SK-MEL-5 (cell line): ENCODE data around the gene HSH2D. TPM values are rescaled to one million over a fixed set of nuclear protein-coding genes. Genes with fewer than 3 reads are reported as not detected.

Experiments
- DNase-seq: peaks from one replicate; pipeline ENCODE4 v3.0.0-alpha.2; 2016; ENCODE audit warnings: low read depth, low spot score
- in situ Hi-C: cut with HindIII; loops from 2 replicates; pipeline ENCODE4 v1.10.0; 2016; ENCODE audit warnings: low sequenced_read_pairs, high pct_unique_total_duplicates, low pct_unique_long_range_greater_than_20kb
- total RNA-seq: library from RNA; depleted of rRNA; stranded (reverse); fragments of >200 nt; shearing (Covaris generic); gene quantifications from 2 replicates; pipeline ENCODE4 v1.2.3, GENCODE V29; 2014

The HSH2D gene
- total RNA-seq, 1 experiment from 2014 or later: not detected

GRCh38 chr19:16144216-16144581, 714 bp downstream of the HSH2D start:
- in situ Hi-C loops: no loop called here
- DNase-seq: no peak

- in situ Hi-C loops: no loop called here
- no peak for DNase-seq
Observed at GRCh38 chr19:16146112-16146511, 2.6 kb downstream of the HSH2D start.

- in situ Hi-C loops: no loop called here
- no peak for DNase-seq
Observed at GRCh38 chr19:16148443-16149229, 5.2 kb downstream of the HSH2D start.

- in situ Hi-C loops: no loop called here
Observed at GRCh38 chr19:16153582-16154336, 10.3 kb downstream of the HSH2D start.

GRCh38 chr19:16154557-16154956, 11.1 kb downstream of the HSH2D start:
- no peak for DNase-seq
- in situ Hi-C loops: no loop called here

More at GRCh38 chr19:16153582-16154336, 10.3 kb downstream of the HSH2D start:
- peak; percentile 13 for DNase-seq

- in situ Hi-C loops: no loop called here
Observed at GRCh38 chr19:16155128-16155527, 11.6 kb downstream of the HSH2D start.

GRCh38 chr19:16156904-16157303, 13.4 kb downstream of the HSH2D start:
- DNase-seq: no peak
- in situ Hi-C loops: no loop called here

More at GRCh38 chr19:16155128-16155527, 11.6 kb downstream of the HSH2D start:
- DNase-seq: no peak

GRCh38 chr19:16157601-16158000, 14.1 kb downstream of the HSH2D start:
- in situ Hi-C loops: no loop called here
- no peak for DNase-seq

- in situ Hi-C loops: no loop called here
- DNase-seq: no peak
Observed at GRCh38 chr19:16159655-16160054, 16.2 kb downstream of the HSH2D start.

GRCh38 chr19:16160445-16160942, 17.0 kb downstream of the HSH2D start:
- no peak for DNase-seq
- in situ Hi-C loops: no loop called here

- in situ Hi-C loops: no loop called here
Observed at GRCh38 chr19:16160943-16161560, 17.6 kb downstream of the HSH2D start.

GRCh38 chr19:16161840-16162239, 18.4 kb downstream of the HSH2D start:
- no peak for DNase-seq
- in situ Hi-C loops: no loop called here

More at GRCh38 chr19:16160943-16161560, 17.6 kb downstream of the HSH2D start:
- no peak for DNase-seq

GRCh38 chr19:16164222-16164890, 20.9 kb downstream of the HSH2D start:
- in situ Hi-C loops: no loop called here
- no peak for DNase-seq

GRCh38 chr19:16166417-16166816, 22.9 kb downstream of the HSH2D start:
- no peak for DNase-seq
- in situ Hi-C loops: no loop called here

- no peak for DNase-seq
- in situ Hi-C loops: no loop called here
Observed at GRCh38 chr19:16167055-16167454, 23.6 kb downstream of the HSH2D start.

GRCh38 chr19:16168465-16169081, 25.1 kb downstream of the HSH2D start:
- no peak for DNase-seq
- in situ Hi-C loops: no loop called here

- in situ Hi-C loops: no loop called here
- DNase-seq: no peak
Observed at GRCh38 chr19:16170134-16170533, 26.6 kb downstream of the HSH2D start.
